Osteocyte (in vitro differentiated cells): Measurements from ENCODE around the gene ATP9A. TPM values are rescaled to one million over a fixed set of nuclear protein-coding genes. Genes with fewer than 3 reads are reported as not detected.
A peak's percentile ranks its signal among the peaks of the same experiment; 100 is the strongest.

Experiments used
- DNase-seq: peaks from one replicate; pipeline ENCODE4 v3.0.0; 2021; ENCODE audit warnings: mixed read lengths; ENCODE audit not compliant: unreplicated experiment; ENCODE audit errors: extremely low spot score
- H3K27ac Mint-ChIP-seq: one replicate; pipeline ENCODE4 v1.8.0; 2021; ENCODE audit warnings: mild to moderate bottlenecking, mixed read lengths; ENCODE audit not compliant: unreplicated experiment
- H3K27me3 Mint-ChIP-seq: one replicate; pipeline ENCODE4 v1.8.0; 2021; ENCODE audit warnings: mixed read lengths; ENCODE audit not compliant: unreplicated experiment
- H3K36me3 Mint-ChIP-seq: one replicate; pipeline ENCODE4 v1.8.0; 2021; ENCODE audit warnings: mixed read lengths; ENCODE audit not compliant: unreplicated experiment
- H3K4me1 Mint-ChIP-seq: one replicate; pipeline ENCODE4 v1.8.0; 2021; ENCODE audit warnings: mixed read lengths; ENCODE audit not compliant: unreplicated experiment
- H3K4me3 Mint-ChIP-seq: one replicate; pipeline ENCODE4 v1.8.0; 2021; ENCODE audit warnings: mild to moderate bottlenecking, moderate library complexity, mixed read lengths; ENCODE audit not compliant: unreplicated experiment
- H3K9me3 Mint-ChIP-seq: one replicate; pipeline ENCODE4 v1.8.0; 2021; ENCODE audit warnings: mixed read lengths; ENCODE audit not compliant: unreplicated experiment
- CTCF ChIP-seq: fragments of 200-600 bp; sonication (generic); IDR thresholded peaks from 2 replicates; pipeline ENCODE4 v1.5.0; 2021; ENCODE audit warnings: antibody characterized with exemption, mild to moderate bottlenecking, moderate library complexity
- total RNA-seq: library from RNA; stranded (reverse); gene quantifications from 2 replicates; pipeline ENCODE4 v1.2.1, GENCODE V29; 2021

The ATP9A gene
- total RNA-seq, 1 donor from 2014 or later, result 58.4 TPM

GRCh38 chr20:51631953-51632352 lies 136.2 kb downstream of the ATP9A start:
- H3K4me1 Mint-ChIP-seq, result peaks cover 24% of the 10 kb centered on the region
- no peaks in the 10 kb centered on the region for H3K9me3 Mint-ChIP-seq
- no peaks in the 10 kb centered on the region for H3K27me3 Mint-ChIP-seq
- H3K27ac Mint-ChIP-seq, result peak overlapping the region; percentile 91
- no peak for TF ChIP-seq CTCF
- no peak overlapping the region for H3K4me3 Mint-ChIP-seq
- no peak for DNase-seq
- H3K36me3 Mint-ChIP-seq, result peaks cover 36% of the 10 kb centered on the region

- Mint-ChIP-seq H3K27me3 (no peaks in the 10 kb centered on the region), H3K36me3 (peaks cover 35% of the 10 kb centered on the region), H3K9me3 (no peaks in the 10 kb centered on the region), H3K4me1 (peaks cover 24% of the 10 kb centered on the region), H3K4me3 (peak overlapping the region; percentile 30), H3K27ac (peak overlapping the region; percentile 91)
- no peak for TF ChIP-seq CTCF
- DNase-seq, result no peak
These were observed 136.9 kb downstream of the ATP9A start for GRCh38 chr20:51631011-51631950.

GRCh38 chr20:51629399-51630058 lies 138.7 kb downstream of the ATP9A start:
- no peak overlapping the region for H3K27ac Mint-ChIP-seq

GRCh38 chr20:51628533-51629398 lies 139.4 kb downstream of the ATP9A start:
- peaks cover 24% of the 10 kb centered on the region for H3K4me1 Mint-ChIP-seq
- no peaks in the 10 kb centered on the region for H3K27me3 Mint-ChIP-seq
- no peak overlapping the region for H3K27ac Mint-ChIP-seq
- DNase-seq, result no peak
- no peaks in the 10 kb centered on the region for H3K9me3 Mint-ChIP-seq
- no peak overlapping the region for H3K4me3 Mint-ChIP-seq
- H3K36me3 Mint-ChIP-seq, result peaks cover 46% of the 10 kb centered on the region
- no peak for TF ChIP-seq CTCF

More at GRCh38 chr20:51629399-51630058, 138.7 kb downstream of the ATP9A start:
- no peak for TF ChIP-seq CTCF
- Mint-ChIP-seq H3K36me3 (peaks cover 38% of the 10 kb centered on the region), H3K27me3 (no peaks in the 10 kb centered on the region), H3K9me3 (no peaks in the 10 kb centered on the region), H3K4me3 (no peak overlapping the region), H3K4me1 (peaks cover 24% of the 10 kb centered on the region)
- DNase-seq, result no peak
